Measurements from ENCODE around the gene SLC25A15.
"Not testable (repeated sequence)": the region's sequence is repeated elsewhere in the genome, so short reads cannot be mapped to it uniquely, and the experiment has no call there.

Gene SLC25A15

GRCh38 chr13:40839725-40840124 lies 50.3 kb downstream of the SLC25A15 start:
- H3K27ac ChIP-seq (ENCODE audit: low read depth, low read length); H3K36me3 ChIP-seq (ENCODE audit: insufficient read depth, low read length); H3K9ac ChIP-seq (ENCODE audit: low read length); H3K27me3 ChIP-seq (ENCODE audit: control insufficient read depth in 1 of 2, insufficient read depth in 2 of 2, low read length in 2 of 2); H3K4me3 ChIP-seq (ENCODE audit: low read depth in 1 of 2, low read length in 2 of 2); H3K4me1 ChIP-seq (ENCODE audit: insufficient read depth, low read length); H3K9me3 ChIP-seq (ENCODE audit: low read length): not testable (repeated sequence)

DNA sequence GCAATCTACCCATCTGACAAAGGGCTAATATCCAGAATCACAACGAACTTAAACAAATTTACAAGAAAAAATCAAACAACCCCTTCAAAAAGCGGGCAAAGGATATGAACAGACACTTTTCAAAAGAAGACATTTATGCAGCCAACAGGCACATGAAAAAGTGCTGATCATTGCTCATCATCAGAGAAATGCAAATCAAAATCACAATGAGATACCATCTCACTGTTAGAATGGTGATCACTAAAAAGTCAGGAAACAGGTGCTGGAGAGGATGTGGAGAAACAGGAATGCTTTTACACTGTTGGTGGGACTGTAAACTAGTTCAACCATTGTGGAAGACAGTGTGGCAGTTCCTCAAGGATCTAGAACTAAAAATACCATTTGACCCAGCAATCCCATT lies 51.5 kb downstream of the SLC25A15 start:
- H3K36me3 ChIP-seq (ENCODE audit: insufficient read depth, low read length); H3K27ac ChIP-seq (ENCODE audit: low read depth, low read length); H3K9me3 ChIP-seq (ENCODE audit: low read length); H3K4me1 ChIP-seq (ENCODE audit: insufficient read depth, low read length); H3K4me3 ChIP-seq (ENCODE audit: low read depth in 1 of 2, low read length in 2 of 2); H3K27me3 ChIP-seq (ENCODE audit: control insufficient read depth in 1 of 2, insufficient read depth in 2 of 2, low read length in 2 of 2); H3K9ac ChIP-seq (ENCODE audit: low read length): not testable (repeated sequence)

All from muscle layer of colon (tissue), 2 donors.